Measurements from ENCODE around the gene NOTCH1. TPM values are rescaled to one million over a fixed set of nuclear protein-coding genes. Genes with fewer than 3 reads are reported as not detected.
"Not testable (repeated sequence)": the region's sequence is repeated elsewhere in the genome, so short reads cannot be mapped to it uniquely, and the experiment has no call there.

NOTCH1 gene
- total and polyA plus RNA-seq, 2 of the 4 experiments (the other 2 are of a cell fraction): 1.8 to 6.0 TPM

DNA sequence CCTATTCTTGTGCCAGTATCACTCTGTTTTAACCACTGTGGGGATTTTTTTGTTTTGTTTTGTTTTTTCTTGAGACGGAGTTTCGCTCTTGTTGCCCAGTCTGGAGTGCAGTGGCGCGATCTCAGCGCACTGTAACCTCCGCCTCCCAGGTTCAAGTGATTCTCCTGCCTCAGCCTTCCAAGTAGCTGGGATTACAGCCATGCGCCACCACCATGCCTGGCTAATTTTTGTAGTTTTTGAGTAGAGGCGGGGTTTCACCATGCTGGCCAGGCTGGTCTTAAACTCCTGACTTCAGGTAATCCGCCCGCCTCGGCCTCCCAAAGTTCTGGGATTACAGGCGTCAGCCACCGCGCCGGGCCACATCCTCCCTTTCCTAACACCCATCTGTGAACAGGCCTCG is 28.8 kb upstream of the NOTCH1 start:
- CTCF ChIA-PET: not testable (repeated sequence)

More for the DNA sequence above, 28.8 kb upstream of the NOTCH1 start:
- H2BK120ac ChIP-seq (ENCODE audit: low read depth, low read length); H3K9ac ChIP-seq (ENCODE audit: low read depth, low read length); H3K56ac ChIP-seq (ENCODE audit: extremely low read depth, insufficient read depth, low read length); H2AFZ ChIP-seq (replicated peaks; ENCODE audit: low read length, poor library complexity); DNase-seq; H3K4me2 ChIP-seq (ENCODE audit: low read depth, low read length); H3K4me3 ChIP-seq (ENCODE audit: insufficient read depth, low read depth, low read length); H3K18ac ChIP-seq (ENCODE audit: low read depth, low read length); H2AK5ac ChIP-seq (ENCODE audit: low read depth, low read length); H4K5ac ChIP-seq (ENCODE audit: low read depth, low read length); H3K27ac ChIP-seq (ENCODE audit: insufficient read depth, low read length); H3K23ac ChIP-seq (ENCODE audit: low read depth, low read length); H3K9me3 ChIP-seq (ENCODE audit: control insufficient read depth, insufficient read depth, low read length); H3K4ac ChIP-seq (ENCODE audit: low read depth, low read length); H2BK5ac ChIP-seq (ENCODE audit: low read depth, low read length, poor library complexity, severe bottlenecking); H2BK20ac ChIP-seq (ENCODE audit: low read depth, low read length); H3K36me3 ChIP-seq (ENCODE audit: control insufficient read depth, insufficient read depth, low read length); H3K79me1 ChIP-seq (ENCODE audit: low read depth in 1 of 2, low read length in 2 of 2); H3K27me3 ChIP-seq (ENCODE audit: control insufficient read depth, insufficient read depth, low read length); H2BK15ac ChIP-seq (ENCODE audit: low read depth, low read length); in situ Hi-C loops (cut with MboI; ENCODE audit: low sequenced_read_pairs); ATAC-seq (ENCODE audit: low read depth); dilution Hi-C loops (cut with HindIII; ENCODE audit: low sequenced_read_pairs, unreplicated experiment); H4K91ac ChIP-seq (ENCODE audit: insufficient read depth, low read depth, low read length); H3K14ac ChIP-seq (replicated peaks; ENCODE audit: low read depth, low read length); BruUV-seq (replicated peaks); H4K20me1 ChIP-seq (ENCODE audit: insufficient read depth, low read length); H4K8ac ChIP-seq (ENCODE audit: low read depth in 2 of 2, low read length in 2 of 2); H2AK9ac ChIP-seq (replicated peaks; ENCODE audit: low read depth, low read length, poor library complexity); intact Hi-C loops (cut with micrococcal nuclease); POLR2A ChIA-PET (ENCODE audit: unreplicated experiment): not testable (repeated sequence)
- peaks cover 14% of the 10 kb centered on the region for H3K9me1 ChIP-seq (ENCODE audit: insufficient read depth, low read length)
- WGBS, 2 experiments (ENCODE audit: extremely low coverage in 2 of 2, insufficient read length in 1 of 2): 98% methylated on average over 8 of the region's 16 CpGs; no CpG with 5 or more reads in 1 of the 2 experiments
- H3K4me1 ChIP-seq (ENCODE audit: control insufficient read depth, insufficient read depth, low read length): peaks cover 17% of the 10 kb centered on the region

All from IMR-90 (cell line).